Esophagus (tissue), 2 donors: ENCODE measurements around the gene UBXN4. TPM values are rescaled to one million over a fixed set of nuclear protein-coding genes. Genes with fewer than 3 reads are reported as not detected.

ENCODE experiments used
- H3K27ac ChIP-seq, 2 donors: one replicate each; pipeline ENCODE4 v1.5.1; 2013; ENCODE audit warnings: low read depth in 2 of 2, mild to moderate bottlenecking in 2 of 2, inconsistent platforms in 1 of 2, low read length in 1 of 2, moderate library complexity in 1 of 2
- H3K27me3 ChIP-seq, 2 donors: one replicate each; pipeline ENCODE4 v1.6.1; 2013; ENCODE audit warnings: low read length in 2 of 2, control low read depth in 1 of 2, mild to moderate bottlenecking in 1 of 2; ENCODE audit not compliant: insufficient read depth in 2 of 2, control insufficient read depth in 1 of 2
- H3K36me3 ChIP-seq, 2 donors: one replicate each; pipeline ENCODE4 v1.6.1; 2013; ENCODE audit warnings: low read length in 1 of 2; ENCODE audit not compliant: control insufficient read depth in 2 of 2, insufficient read depth in 2 of 2
- H3K4me1 ChIP-seq, 2 donors: one replicate each; pipeline ENCODE4 v1.6.1; 2013; ENCODE audit warnings: low read length in 1 of 2; ENCODE audit not compliant: control insufficient read depth in 2 of 2, insufficient read depth in 2 of 2
- H3K4me3 ChIP-seq, 2 donors: one replicate each; pipeline ENCODE4 v1.5.1; 2013; ENCODE audit warnings: low read length in 2 of 2, mild to moderate bottlenecking in 2 of 2, low read depth in 1 of 2, moderate library complexity in 1 of 2
- H3K9me3 ChIP-seq, 2 donors: one replicate each; pipeline ENCODE4 v1.6.1; 2013; ENCODE audit warnings: mild to moderate bottlenecking in 2 of 2, low read depth in 1 of 2, low read length in 1 of 2, moderate library complexity in 1 of 2; ENCODE audit not compliant: control insufficient read depth in 2 of 2, insufficient read depth in 1 of 2
- WGBS, 2 donors: extraction: QIAGEN DNeasy Blood & Tissue Kit; methylation state at CpG; one replicate each; pipeline ENCODE4 v1.1.7; 2013; 5-methylcytosine and 5-hydroxymethylcytosine counted together
- polyA plus RNA-seq, 2 donors: library from polyadenylated mRNA; stranded (reverse); fragments of 200-250 nt; gene quantifications; one replicate each; pipeline ENCODE4 v1.2.3, GENCODE V29; 2013
- donor health status: healthy with polysubstance abuse.
- donor health status: Bipolar disorder and iron deficiency.

Gene UBXN4
- polyA plus RNA-seq, 2 donors, result 33.3 to 40.3 TPM

DNA sequence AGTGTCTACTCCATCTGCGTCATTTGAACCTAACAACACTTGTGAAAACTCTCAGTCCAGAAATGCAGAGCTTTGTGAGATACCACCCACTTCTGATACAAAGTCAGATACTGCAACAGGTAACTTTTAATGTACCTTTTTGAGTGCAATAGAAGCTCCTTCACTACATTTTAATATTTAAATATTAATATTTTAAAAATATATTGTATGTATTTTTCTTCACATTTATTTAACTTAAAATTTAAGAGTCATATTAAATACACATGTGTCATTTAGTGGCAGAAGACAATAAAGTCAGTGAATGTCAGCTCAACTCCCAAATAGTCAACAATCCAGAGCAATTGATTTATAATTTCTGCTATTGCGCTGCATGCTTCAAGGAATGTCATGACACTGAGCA, 13.9 kb downstream of the UBXN4 start:
- no peaks in the 10 kb centered on the region for H3K9me3 ChIP-seq
- 94 to 98% methylated on average over 2 of the region's 2 CpGs for WGBS, 2 donors
- H3K4me3 ChIP-seq, result no peak overlapping the region
- H3K4me1 ChIP-seq, result no peaks in the 10 kb centered on the region
- peaks cover 2 to 5% of the 10 kb centered on the region in 2 donors for H3K36me3 ChIP-seq
- no peak overlapping the region for H3K27ac ChIP-seq
- H3K27me3 ChIP-seq, result no peaks in the 10 kb centered on the region

- H3K27me3 ChIP-seq, result no peaks in the 10 kb centered on the region
- H3K4me3 ChIP-seq, result no peak overlapping the region
- H3K9me3 ChIP-seq, result no peaks in the 10 kb centered on the region
- H3K36me3 ChIP-seq, result peaks cover 8 to 10% of the 10 kb centered on the region in 2 donors
- no peaks in the 10 kb centered on the region for H3K4me1 ChIP-seq
- H3K27ac ChIP-seq, result no peak overlapping the region
- 97 to 100% methylated on average over 1 of the region's 1 CpG for WGBS, 2 donors
Observed at GRCh38 chr2:135756692-135757091, 15.0 kb downstream of the UBXN4 start.

- Histone ChIP-seq H3K4me1 (no peaks in the 10 kb centered on the region), H3K27ac (no peak overlapping the region), H3K27me3 (no peaks in the 10 kb centered on the region), H3K9me3 (no peaks in the 10 kb centered on the region), H3K4me3 (no peak overlapping the region), H3K36me3 (peaks cover 13 to 17% of the 10 kb centered on the region in 2 donors)
Observed at GRCh38 chr2:135762022-135762421, 20.4 kb downstream of the UBXN4 start.

- Histone ChIP-seq H3K9me3 (no peaks in the 10 kb centered on the region), H3K27ac (no peak overlapping the region), H3K4me3 (no peak overlapping the region), H3K36me3 (peaks cover 17 to 18% of the 10 kb centered on the region in 2 donors), H3K27me3 (no peaks in the 10 kb centered on the region), H3K4me1 (no peaks in the 10 kb centered on the region)
- WGBS, 2 donors, result 91 to 98% methylated on average over 1 of the region's 1 CpG
Observed at GRCh38 chr2:135762530-135762929, 20.9 kb downstream of the UBXN4 start.

DNA sequence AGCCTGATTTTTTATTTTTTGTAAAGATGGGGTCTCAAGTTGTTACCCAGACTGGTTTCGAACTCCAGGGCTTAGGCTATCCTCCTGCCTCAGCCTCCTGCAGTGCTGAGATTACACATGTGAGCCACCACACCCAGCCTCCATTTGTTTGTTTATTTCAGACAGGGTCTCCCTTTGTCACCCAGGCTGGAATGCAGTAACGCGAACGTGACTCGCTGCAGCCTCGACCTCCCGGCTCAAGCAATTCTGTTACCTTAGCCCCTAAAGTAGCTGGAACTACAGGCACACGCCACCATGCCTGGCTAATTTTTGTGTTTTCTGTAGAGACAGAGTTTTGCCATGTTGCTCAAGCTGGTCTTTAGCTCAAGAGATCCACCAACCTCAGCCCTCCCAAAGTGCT, 27.2 kb downstream of the UBXN4 start:
- Histone ChIP-seq H3K4me1 (no peaks in the 10 kb centered on the region), H3K27ac (no peak overlapping the region), H3K27me3 (no peaks in the 10 kb centered on the region), H3K9me3 (no peaks in the 10 kb centered on the region), H3K36me3 (peaks cover 11 to 17% of the 10 kb centered on the region in 2 donors), H3K4me3 (no peak overlapping the region)
- WGBS, 2 donors, result 94 to 95% methylated on average over 8 of the region's 8 CpGs

GRCh38 chr2:135773319-135773718, 31.7 kb downstream of the UBXN4 start:
- no peak overlapping the region for H3K4me3 ChIP-seq
- H3K27ac ChIP-seq, result no peak overlapping the region
- no peaks in the 10 kb centered on the region for H3K9me3 ChIP-seq
- no peaks in the 10 kb centered on the region for H3K4me1 ChIP-seq
- H3K36me3 ChIP-seq, result peaks cover 9 to 19% of the 10 kb centered on the region in 2 donors
- H3K27me3 ChIP-seq, result no peaks in the 10 kb centered on the region
- WGBS, 2 donors, result 85 to 87% methylated on average over 2 of the region's 2 CpGs

GRCh38 chr2:135773917-135774316, 32.3 kb downstream of the UBXN4 start:
- Histone ChIP-seq H3K9me3 (no peaks in the 10 kb centered on the region), H3K27me3 (no peaks in the 10 kb centered on the region), H3K36me3 (peaks cover 9 to 15% of the 10 kb centered on the region in 2 donors), H3K27ac (no peak overlapping the region), H3K4me3 (no peak overlapping the region), H3K4me1 (no peaks in the 10 kb centered on the region)

DNA sequence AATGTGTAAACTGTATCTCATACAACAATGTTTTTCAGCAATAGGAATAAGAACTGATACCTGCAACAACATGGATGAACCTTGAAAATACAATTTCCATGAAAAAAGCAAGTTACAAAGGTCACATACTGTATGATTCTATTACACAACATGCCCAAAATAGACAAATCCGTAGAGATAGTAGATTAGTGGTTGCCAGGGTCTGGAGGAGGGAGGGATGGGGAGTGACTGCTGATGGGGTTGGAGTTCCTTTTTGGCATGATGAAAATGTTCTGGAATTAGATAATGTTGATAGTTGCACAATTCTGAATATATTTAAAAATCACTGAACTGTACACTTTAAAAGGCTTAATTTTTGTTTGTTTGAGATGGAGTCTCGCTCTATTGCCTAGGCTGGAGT, 33.8 kb downstream of the UBXN4 start:
- H3K36me3 ChIP-seq, result peaks cover 9 to 16% of the 10 kb centered on the region in 2 donors
- no peaks in the 10 kb centered on the region for H3K27me3 ChIP-seq
- 47 to 50% methylated on average over 2 of the region's 2 CpGs for WGBS, 2 donors
- no peaks in the 10 kb centered on the region for H3K9me3 ChIP-seq
- H3K4me1 ChIP-seq, result no peaks in the 10 kb centered on the region
- H3K4me3 ChIP-seq, result no peak overlapping the region
- no peak overlapping the region for H3K27ac ChIP-seq

GRCh38 chr2:135776367-135776766, 34.7 kb downstream of the UBXN4 start:
- Histone ChIP-seq H3K27ac (no peak overlapping the region), H3K9me3 (no peaks in the 10 kb centered on the region), H3K4me1 (no peaks in the 10 kb centered on the region), H3K4me3 (no peak overlapping the region), H3K36me3 (peaks cover 9 to 13% of the 10 kb centered on the region in 2 donors), H3K27me3 (no peaks in the 10 kb centered on the region)
- WGBS, 2 donors, result 97% methylated on average over 7 of the region's 7 CpGs

- Histone ChIP-seq H3K36me3 (peaks cover 8 to 12% of the 10 kb centered on the region in 2 donors), H3K4me1 (no peaks in the 10 kb centered on the region), H3K27ac (no peak overlapping the region), H3K4me3 (no peak overlapping the region), H3K9me3 (no peaks in the 10 kb centered on the region), H3K27me3 (no peaks in the 10 kb centered on the region)
- 78 to 80% methylated on average over 2 of the region's 2 CpGs for WGBS, 2 donors
Observed at GRCh38 chr2:135782231-135782630, 40.6 kb downstream of the UBXN4 start.
